Body of pancreas (tissue), 4 donors: ENCODE results near the gene MBD3L2. TPM values are rescaled to one million over a fixed set of nuclear protein-coding genes. Genes with fewer than 3 reads are reported as not detected.

Source experiments
- ATAC-seq: fragments of 150-250 bp; one replicate; pipeline ENCODE4 v1.9.1; 2016
- DNase-seq, 4 donors: peaks; one replicate each; pipeline ENCODE4 v3.0.0-alpha.2; 2019
- H3K27ac ChIP-seq, 4 donors: fragments of 200-600 bp; sonication (generic); 1 replicate in 3 of 4; 2 replicates in 1 of 4; pipeline versions ENCODE4 v1.5.1 to v1.6.1; 2016 to 2019; ENCODE audit warnings: mild to moderate bottlenecking in 1 of 4, mixed read lengths in 1 of 4, moderate library complexity in 1 of 4
- H3K27me3 ChIP-seq, 2 donors: fragments of 200-600 bp; sonication (generic); one replicate each; pipeline ENCODE4 v1.6.0; 2016; ENCODE audit warnings: mild to moderate bottlenecking in 1 of 2
- H3K36me3 ChIP-seq, 2 donors: fragments of 200-600 bp; sonication (generic); replicated peaks in 1 of 2; 2 replicates each; pipeline ENCODE4 v1.5.1; 2016; ENCODE audit warnings: low read depth in 2 of 2; ENCODE audit not compliant: insufficient read depth in 1 of 2
- H3K4me1 ChIP-seq: fragments of 200-600 bp; sonication (generic); one replicate; pipeline ENCODE4 v1.6.0; 2016
- H3K4me3 ChIP-seq, 2 donors: fragments of 200-600 bp; sonication (generic); 1 replicate in 1 of 2; 2 replicates in 1 of 2; pipeline ENCODE4 v1.5.1; 2016 to 2019
- H3K9me3 ChIP-seq, 3 donors: fragments of 200-600 bp; sonication (generic); 1 replicate in 2 of 3; 2 replicates in 1 of 3; pipeline ENCODE4 v1.5.1; 2016
- CTCF ChIP-seq, 7 experiments: fragments of 450-650 bp in 4 of 7; fragments of 200-600 bp in 3 of 7; sonication (generic) in 3 of 7; IDR thresholded peaks; one replicate each; pipeline ENCODE4 v1.5.1; 2016 to 2019; ENCODE audit warnings: antibody characterized with exemption in 7 of 7
- POLR2A ChIP-seq, 3 donors: fragments of 450-650 bp; IDR thresholded peaks; one replicate each; pipeline ENCODE4 v1.6.1; 2016; ENCODE audit warnings: antibody characterized with exemption in 3 of 3, mild to moderate bottlenecking in 2 of 3
- WGBS, 2 donors: methylation state at CpG; one replicate each; pipeline ENCODE4 v1.1.5; 2017; 5-methylcytosine and 5-hydroxymethylcytosine counted together
- intact Hi-C: fragments of 100-400 bp; cut with DNase I; formaldehyde crosslinking; loops from one replicate; pipeline ENCODE4 v1.15.1; 2023
- total RNA-seq, 2 donors: library from RNA; depleted of rRNA; stranded (reverse); fragments of >200 nt; gene quantifications; one replicate each; pipeline ENCODE4 v1.1.0, GENCODE V29; 2016

MBD3L2 gene
- total RNA-seq, 2 donors from 2014 or later, result not detected

- DNase-seq, result no peak
- Histone ChIP-seq H3K4me3 (no peak overlapping the region), H3K4me1 (no peaks in the 10 kb centered on the region), H3K27ac (no peak overlapping the region), H3K9me3 (no peaks in the 10 kb centered on the region), H3K27me3 (no peaks in the 10 kb centered on the region), H3K36me3 (no peaks in the 10 kb centered on the region)
- WGBS, 2 donors, result 61 to 72% methylated on average over 7 to 11 of the region's 11 CpGs
- intact Hi-C loops, result no loop called here
- no peak for TF ChIP-seq POLR2A (IDR thresholded peaks at IDR 0.05)
- no peak for TF ChIP-seq CTCF (IDR thresholded peaks at IDR 0.05)
- ATAC-seq, result no peak
Observed at GRCh38 chr19:7006135-7006704, 42.9 kb upstream of the MBD3L2 start.

- Histone ChIP-seq H3K27me3 (no peaks in the 10 kb centered on the region), H3K27ac (no peak overlapping the region), H3K4me1 (no peaks in the 10 kb centered on the region), H3K36me3 (no peaks in the 10 kb centered on the region), H3K4me3 (no peak overlapping the region), H3K9me3 (no peaks in the 10 kb centered on the region)
- no peak for DNase-seq
- ATAC-seq, result no peak
- TF ChIP-seq CTCF (IDR thresholded peaks at IDR 0.05), result no peak
- no peak for TF ChIP-seq POLR2A (IDR thresholded peaks at IDR 0.05)
- 45 to 48% methylated on average over 4 of the region's 4 CpGs for WGBS, 2 donors
- intact Hi-C loops, result no loop called here
Observed at GRCh38 chr19:7007859-7008258, 41.3 kb upstream of the MBD3L2 start.

- H3K4me1 ChIP-seq, result no peaks in the 10 kb centered on the region
- DNase-seq, result no peak
- no peak overlapping the region for H3K27ac ChIP-seq
- no peaks in the 10 kb centered on the region for H3K9me3 ChIP-seq
- TF ChIP-seq POLR2A (IDR thresholded peaks at IDR 0.05) (no peak), CTCF (IDR thresholded peaks at IDR 0.05) (no peak)
- WGBS, 2 donors, result 67 to 76% methylated on average over 11 to 12 of the region's 12 CpGs
- no peaks in the 10 kb centered on the region for H3K36me3 ChIP-seq
- H3K27me3 ChIP-seq, result no peaks in the 10 kb centered on the region
- H3K4me3 ChIP-seq, result no peak overlapping the region
- ATAC-seq, result no peak
- intact Hi-C loops, result no loop called here
Observed at GRCh38 chr19:7010722-7011593, 38.2 kb upstream of the MBD3L2 start.

- ATAC-seq, result no peak
Observed at GRCh38 chr19:7013678-7014077, 35.4 kb upstream of the MBD3L2 start.

More at GRCh38 chr19:7013678-7014077, 35.4 kb upstream of the MBD3L2 start:
- WGBS, 2 donors, result 42 to 49% methylated on average over 4 of the region's 4 CpGs
- Histone ChIP-seq H3K9me3 (no peaks in the 10 kb centered on the region), H3K36me3 (no peaks in the 10 kb centered on the region), H3K4me3 (no peak overlapping the region), H3K4me1 (no peaks in the 10 kb centered on the region), H3K27me3 (no peaks in the 10 kb centered on the region), H3K27ac (no peak overlapping the region)
- no peak for DNase-seq
- TF ChIP-seq POLR2A (IDR thresholded peaks at IDR 0.05) (no peak), CTCF (IDR thresholded peaks at IDR 0.05) (no peak)
- intact Hi-C loops, result no loop called here
